Mucosa of descending colon (tissue), 3 donors: ENCODE data around the gene TP53BP2. TPM values are rescaled to one million over a fixed set of nuclear protein-coding genes. Genes with fewer than 3 reads are reported as not detected.
A peak's percentile ranks its signal among the peaks of the same experiment; 100 is the strongest.

ENCODE experiments used
- ATAC-seq: fragments of 200-7000 bp; cut with Tn5 transposase; one replicate; pipeline ENCODE4 v1.9.1; 2020; ENCODE audit warnings: mild to moderate bottlenecking, moderate library complexity
- DNase-seq, 3 donors: peaks; one replicate each; pipeline ENCODE4 v3.0.0-alpha.2; 2020
- H3K36me3 ChIP-seq: fragments of 200-600 bp; one replicate; pipeline ENCODE4 v1.8.0; 2021; ENCODE audit warnings: low read depth, mild to moderate bottlenecking
- H3K4me1 ChIP-seq: fragments of 200-600 bp; one replicate; pipeline ENCODE4 v1.8.0; 2021; ENCODE audit warnings: low read depth, mild to moderate bottlenecking
- H3K4me3 ChIP-seq: fragments of 200-600 bp; one replicate; pipeline ENCODE4 v1.8.0; 2021; ENCODE audit warnings: mild to moderate bottlenecking
- H3K9me3 ChIP-seq: fragments of 200-600 bp; one replicate; pipeline ENCODE4 v1.8.0; 2021; ENCODE audit warnings: mild to moderate bottlenecking
- intact Hi-C, 2 donors: fragments of 100-400 bp; cut with DNase I in 1 of 2; cut with micrococcal nuclease in 1 of 2; formaldehyde crosslinking; loops; one replicate each; pipeline versions ENCODE4 v1.11.0 to v1.11.1; 2022; cut with DNase I, micrococcal nuclease
- total RNA-seq, 3 donors: library from RNA; stranded (reverse); fragmentation: NEBNext Ultra II Directional in 2 of 3; extraction: Animal tissue kit (Norgen Biotek cat#: 25700) in 2 of 3; gene quantifications; one replicate each; pipeline versions ENCODE4 v1.2.1 to v1.2.4, GENCODE V29; 2021 to 2023
- TF ChIP-seq, protein P1 (sequence below): fragments of 200-600 bp; IDR thresholded peaks from one replicate; pipeline ENCODE4 v1.8.0; 2022; ENCODE audit warnings: antibody characterized with exemption, mild to moderate bottlenecking
- donor health status: DM: no; HTN: no; CAD: no; lungs with moderate emphysema.
- donor health status: DM: no; HTN: no; CAD: no.
- donor health status: DM: no; HTN: yes; CAD: no.

The TP53BP2 gene
- total RNA-seq, 3 donors from 2014 or later, result 30.6 to 34.5 (median 32.5) TPM

- Histone ChIP-seq H3K4me3 (no peak overlapping the region), H3K9me3 (no peaks in the 10 kb centered on the region), H3K4me1 (peaks cover 2% of the 10 kb centered on the region), H3K36me3 (no peaks in the 10 kb centered on the region)
- intact Hi-C loops, result no loop called here
- TF ChIP-seq, protein P1, sequence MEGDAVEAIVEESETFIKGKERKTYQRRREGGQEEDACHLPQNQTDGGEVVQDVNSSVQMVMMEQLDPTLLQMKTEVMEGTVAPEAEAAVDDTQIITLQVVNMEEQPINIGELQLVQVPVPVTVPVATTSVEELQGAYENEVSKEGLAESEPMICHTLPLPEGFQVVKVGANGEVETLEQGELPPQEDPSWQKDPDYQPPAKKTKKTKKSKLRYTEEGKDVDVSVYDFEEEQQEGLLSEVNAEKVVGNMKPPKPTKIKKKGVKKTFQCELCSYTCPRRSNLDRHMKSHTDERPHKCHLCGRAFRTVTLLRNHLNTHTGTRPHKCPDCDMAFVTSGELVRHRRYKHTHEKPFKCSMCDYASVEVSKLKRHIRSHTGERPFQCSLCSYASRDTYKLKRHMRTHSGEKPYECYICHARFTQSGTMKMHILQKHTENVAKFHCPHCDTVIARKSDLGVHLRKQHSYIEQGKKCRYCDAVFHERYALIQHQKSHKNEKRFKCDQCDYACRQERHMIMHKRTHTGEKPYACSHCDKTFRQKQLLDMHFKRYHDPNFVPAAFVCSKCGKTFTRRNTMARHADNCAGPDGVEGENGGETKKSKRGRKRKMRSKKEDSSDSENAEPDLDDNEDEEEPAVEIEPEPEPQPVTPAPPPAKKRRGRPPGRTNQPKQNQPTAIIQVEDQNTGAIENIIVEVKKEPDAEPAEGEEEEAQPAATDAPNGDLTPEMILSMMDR, result no peak
- no peak for DNase-seq
- peak; percentile 82 for ATAC-seq
Measured at GRCh38 chr1:223771814-223772770, 73.7 kb downstream of the TP53BP2 start.

DNA sequence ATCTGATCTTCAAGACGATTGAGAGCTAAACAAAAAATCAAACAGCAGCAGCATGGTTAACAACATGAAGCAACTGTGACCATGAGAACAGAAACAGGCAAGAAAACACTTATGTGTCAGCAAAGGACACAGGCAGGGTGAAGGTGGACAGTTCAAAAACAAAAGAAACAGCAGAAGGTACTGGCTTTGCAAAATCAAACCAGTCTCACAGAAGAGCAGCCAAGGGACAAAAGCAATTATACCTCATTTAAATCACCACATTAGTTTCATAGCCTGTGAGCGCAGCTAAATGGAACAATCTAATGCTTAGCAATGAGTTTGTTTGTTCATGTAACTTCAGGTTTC is 74.3 kb downstream of the TP53BP2 start:
- intact Hi-C loops, result no loop called here
- no peak for DNase-seq
- ATAC-seq, result no peak
- no peaks in the 10 kb centered on the region for H3K9me3 ChIP-seq
- H3K4me1 ChIP-seq, result peaks cover 2% of the 10 kb centered on the region
- H3K36me3 ChIP-seq, result no peaks in the 10 kb centered on the region
- no peak overlapping the region for H3K4me3 ChIP-seq
- TF ChIP-seq, protein P1, result no peak

DNA sequence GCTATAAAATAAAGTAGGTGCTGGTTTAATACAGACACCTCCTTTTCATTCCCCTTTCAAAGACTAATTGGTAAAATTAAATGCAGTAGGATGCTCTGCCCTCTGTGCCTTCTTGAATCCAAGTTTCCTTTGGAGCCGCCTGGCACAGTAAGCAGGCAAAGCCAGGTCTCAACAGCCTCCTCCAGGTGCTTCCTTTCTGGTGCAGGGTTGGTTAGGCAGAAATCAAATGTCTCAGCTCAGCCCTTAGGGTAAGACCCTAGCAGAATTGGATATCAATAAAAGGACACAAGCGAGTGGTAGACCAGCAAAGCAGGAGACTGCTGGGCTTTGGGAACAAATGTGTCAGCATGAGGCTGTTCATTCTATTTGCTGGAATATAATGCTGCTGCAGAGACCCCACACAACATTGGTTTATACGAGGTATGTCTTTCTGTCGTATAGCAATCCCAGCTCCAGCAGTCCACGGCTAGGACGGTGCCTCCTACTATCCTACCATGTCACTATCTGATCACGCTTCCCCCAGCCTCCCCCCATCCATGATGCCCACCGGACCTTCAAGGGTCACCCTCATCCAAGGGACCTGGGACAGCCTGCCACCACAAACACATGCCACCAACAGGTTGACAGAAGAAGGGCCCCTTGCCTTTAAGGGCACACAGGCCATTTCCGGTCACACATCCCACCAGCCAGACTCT is 75.0 kb downstream of the TP53BP2 start:
- TF ChIP-seq, protein P1, result no peak
- Histone ChIP-seq H3K4me3 (no peak overlapping the region), H3K9me3 (no peaks in the 10 kb centered on the region), H3K4me1 (peaks cover 2% of the 10 kb centered on the region), H3K36me3 (no peaks in the 10 kb centered on the region)
- DNase-seq, result no peak
- no peak for ATAC-seq
- intact Hi-C loops, result no loop called here

DNA sequence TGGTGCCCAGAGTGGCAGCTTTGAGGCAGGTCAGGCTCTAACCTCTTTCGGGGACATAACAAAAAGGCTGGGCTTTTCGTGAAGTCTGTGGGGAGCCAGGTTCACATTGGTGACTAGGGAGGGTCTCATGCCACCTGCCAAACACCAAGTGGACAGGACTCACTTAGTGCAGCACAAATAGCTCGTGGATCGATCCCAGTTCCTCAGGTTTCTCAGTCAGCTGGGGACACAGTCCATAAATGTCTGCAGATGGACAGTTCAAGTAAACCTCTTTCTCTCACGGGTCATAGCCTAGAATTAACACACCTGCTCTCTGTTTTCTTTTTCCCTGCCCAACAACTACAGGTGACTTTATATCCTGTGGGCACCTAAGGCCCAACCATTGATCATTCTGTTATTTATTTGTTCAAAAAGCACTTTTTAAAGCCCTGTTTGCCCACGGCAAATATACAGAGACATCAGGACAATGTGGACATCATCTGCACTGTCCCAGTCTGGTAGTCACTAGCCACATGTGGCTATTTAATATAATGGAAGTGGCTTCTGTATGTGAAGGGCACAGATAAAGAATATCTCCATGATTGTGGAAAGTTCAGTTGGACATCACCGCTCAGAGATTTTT is 79.9 kb downstream of the TP53BP2 start:
- Histone ChIP-seq H3K36me3 (no peaks in the 10 kb centered on the region), H3K4me1 (no peaks in the 10 kb centered on the region), H3K9me3 (no peaks in the 10 kb centered on the region), H3K4me3 (no peak overlapping the region)
- DNase-seq (no peak), ATAC-seq (peak; percentile 8)
- TF ChIP-seq, protein P1, result no peak
- intact Hi-C loops, result no loop called here

DNA sequence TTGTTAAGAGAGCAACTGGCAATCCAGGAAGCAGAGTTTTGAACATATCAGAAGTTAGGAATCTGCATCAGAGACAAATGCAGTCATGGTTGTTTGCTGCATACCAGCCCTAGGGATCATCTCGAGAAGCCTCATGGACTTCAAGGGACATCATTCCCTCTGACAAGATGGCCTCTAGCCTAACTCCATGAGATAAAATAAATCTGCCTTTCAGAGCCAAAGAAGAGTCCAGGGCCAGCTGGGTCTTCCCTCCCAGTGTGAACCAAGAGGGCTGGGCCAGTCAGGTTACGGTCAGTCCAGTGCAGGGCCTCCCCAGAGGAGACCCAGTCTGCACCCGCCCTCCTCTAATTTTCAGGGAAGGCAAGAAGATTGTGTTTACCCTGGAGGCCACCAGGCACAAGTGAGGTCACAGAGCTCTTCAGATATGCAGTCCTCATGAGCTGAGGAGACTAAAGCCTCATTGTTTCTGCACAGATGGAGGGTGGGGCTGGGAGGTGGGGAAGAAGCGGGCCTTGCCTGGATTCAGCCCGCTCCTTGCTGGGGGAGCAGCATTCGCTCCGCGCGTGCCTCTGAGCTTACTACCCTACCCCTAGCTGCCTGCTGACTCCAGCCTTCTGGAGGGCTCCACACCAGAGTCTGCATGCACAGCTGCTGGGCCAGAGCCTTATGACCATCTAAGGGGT is 80.6 kb downstream of the TP53BP2 start:
- no peak overlapping the region for H3K4me3 ChIP-seq
- no peak for DNase-seq
- ATAC-seq, result peak; percentile 84
- no peaks in the 10 kb centered on the region for H3K9me3 ChIP-seq
- no peaks in the 10 kb centered on the region for H3K36me3 ChIP-seq
- TF ChIP-seq, protein P1, result no peak
- intact Hi-C loops, result no loop called here
- H3K4me1 ChIP-seq, result no peaks in the 10 kb centered on the region
